Measurements from ENCODE around the gene ARRB2.

Gene ARRB2

GRCh38 chr17:4734857-4735475, 24.5 kb downstream of the ARRB2 start:
- H3K27ac ChIP-seq = peak overlapping the region; percentile 94
- H3K27me3 ChIP-seq = peaks cover 28% of the 10 kb centered on the region
- H3K4me3 ChIP-seq (ENCODE audit: low read depth in 1 of 2, low read length in 1 of 2) = peak overlapping the region in 1 of 2 experiments; percentile 34
- H3K4me1 ChIP-seq (ENCODE audit: control insufficient read depth in 1 of 2, insufficient read depth in 1 of 2, low read depth in 1 of 2, low read length in 1 of 2) = peaks cover 83 to 85% of the 10 kb centered on the region in 2 experiments
- TF ChIP-seq CTCF (IDR thresholded peaks at IDR 0.05) = no peak
- H3K36me3 ChIP-seq = peaks cover 17% of the 10 kb centered on the region
- H3K9me3 ChIP-seq = no peaks in the 10 kb centered on the region

- peaks cover 78 to 80% of the 10 kb centered on the region in 2 experiments for H3K4me1 ChIP-seq (ENCODE audit: control insufficient read depth in 1 of 2, insufficient read depth in 1 of 2, low read depth in 1 of 2, low read length in 1 of 2)
- H3K27me3 ChIP-seq = peaks cover 39% of the 10 kb centered on the region
- peak; percentile 44 for TF ChIP-seq CTCF (IDR thresholded peaks at IDR 0.05)
- peak overlapping the region; percentile 94 for H3K27ac ChIP-seq
- peaks cover 17% of the 10 kb centered on the region for H3K36me3 ChIP-seq
- no peaks in the 10 kb centered on the region for H3K9me3 ChIP-seq
- peak overlapping the region; percentile 2 to 34 for H3K4me3 ChIP-seq (ENCODE audit: low read depth in 1 of 2, low read length in 1 of 2)
These were observed 25.6 kb downstream of the ARRB2 start for GRCh38 chr17:4735876-4736651.

GRCh38 chr17:4738136-4739121, 28.0 kb downstream of the ARRB2 start:
- Histone ChIP-seq H3K9me3 (no peaks in the 10 kb centered on the region), H3K36me3 (peaks cover 17% of the 10 kb centered on the region), H3K4me1 (ENCODE audit: control insufficient read depth in 1 of 2, insufficient read depth in 1 of 2, low read depth in 1 of 2, low read length in 1 of 2) (peaks cover 55 to 60% of the 10 kb centered on the region in 2 experiments), H3K4me3 (ENCODE audit: low read depth in 1 of 2, low read length in 1 of 2) (peak overlapping the region; percentile 91), H3K27me3 (peaks cover 60% of the 10 kb centered on the region), H3K27ac (peak overlapping the region; percentile 93)
- TF ChIP-seq CTCF (IDR thresholded peaks at IDR 0.05) = no peak

GRCh38 chr17:4739122-4740024, 28.9 kb downstream of the ARRB2 start, which contains the start of the genes CXCL16 and ZMYND15:
CXCL16 (minus strand) TSS chr17:4739928; CDS start chr17:4739339, 589 bp downstream.
ZMYND15 (plus strand) TSS chr17:4739833; CDS start chr17:4740549, 716 bp downstream.
- H3K4me3 ChIP-seq (ENCODE audit: low read depth in 1 of 2, low read length in 1 of 2) = peak within 1 kb of the TSS; percentile 91
- peak within 1 kb of the TSS; percentile 93 for H3K27ac ChIP-seq
- TF ChIP-seq CTCF (IDR thresholded peaks at IDR 0.05) = peak; percentile 13
- peaks cover 8% of the 10 kb centered on the region for H3K36me3 ChIP-seq
- H3K4me1 ChIP-seq (ENCODE audit: control insufficient read depth in 1 of 2, insufficient read depth in 1 of 2, low read depth in 1 of 2, low read length in 1 of 2) = peaks cover 45 to 50% of the 10 kb centered on the region in 2 experiments
- no peaks in the 10 kb centered on the region for H3K9me3 ChIP-seq
- peaks cover 70% of the 10 kb centered on the region for H3K27me3 ChIP-seq
